HEK293 (cell line): ENCODE measurements around the gene ATRNL1.

Experiments
- CTCF ChIA-PET: fragments of 350-600 bp; formaldehyde crosslinking; extraction: SDS; loops from one replicate; lab custom pipeline; 2021; ENCODE audit warnings: antibody characterized with exemption; lab: Yijun Ruan, JAX
- POLR2A ChIA-PET: fragments of 300-600 bp; formaldehyde crosslinking; extraction: SDS; loops from one replicate; lab custom pipeline; 2020; ENCODE audit warnings: antibody characterized with exemption, inconsistent platforms; lab: Yijun Ruan, JAX
- H3K27ac ChIP-seq: fragments of 200-500 bp; sonication (Bioruptor generic); 2 replicates; pipeline ENCODE4 v1.5.1; 2014; ENCODE audit warnings: low read depth, low read length, control low read depth, inconsistent platforms; ENCODE audit errors: extremely low read depth
- H3K36me3 ChIP-seq, 2 experiments: fragments of 200-500 bp in 1 of 2; sonication (Bioruptor generic) in 1 of 2; 1 replicate in 1 of 2; 2 replicates in 1 of 2; pipeline ENCODE4 v1.5.1; 2014 to 2017; ENCODE audit warnings: inconsistent platforms in 2 of 2, low read length in 2 of 2; ENCODE audit not compliant: control insufficient read depth in 2 of 2, insufficient read depth in 1 of 2
- H3K4me1 ChIP-seq: fragments of 200-500 bp; sonication (Bioruptor generic); 2 replicates; pipeline ENCODE4 v1.5.1; 2014; ENCODE audit warnings: mild to moderate bottlenecking, low read length, inconsistent platforms; ENCODE audit not compliant: control insufficient read depth, insufficient read depth
- H3K4me3 ChIP-seq: 2 replicates; pipeline ENCODE4 v1.5.1; 2011; ENCODE audit warnings: low read depth, mild to moderate bottlenecking, control low read depth, low read length, moderate library complexity
- H3K9me3 ChIP-seq: fragments of 200-500 bp; sonication (Bioruptor generic); 2 replicates; pipeline ENCODE4 v1.5.1; 2014; ENCODE audit warnings: low read depth, low read length, inconsistent platforms; ENCODE audit not compliant: control insufficient read depth, insufficient read depth
- HIC1 ChIP-seq: fragments of 450-650 bp; formaldehyde crosslinking; IDR thresholded peaks from 2 replicates; pipeline ENCODE4 v1.5.1; 2016; ENCODE audit warnings: missing biosample characterization, missing genetic modification characterization
- KLF7 ChIP-seq: fragments of 450-650 bp; formaldehyde crosslinking; IDR thresholded peaks from 2 replicates; pipeline ENCODE4 v1.5.1; 2016; ENCODE audit warnings: missing biosample characterization, missing genetic modification characterization, borderline replicate concordance
- PRDM1 ChIP-seq: fragments of 450-650 bp; formaldehyde crosslinking; IDR thresholded peaks from 2 replicates; pipeline ENCODE4; 2016; ENCODE audit warnings: missing biosample characterization, missing genetic modification characterization
- REST ChIP-seq: fragments of 450-650 bp; formaldehyde crosslinking; IDR thresholded peaks from 2 replicates; pipeline ENCODE4 v1.5.1; 2016; ENCODE audit warnings: missing biosample characterization, missing genetic modification characterization
- SP7 ChIP-seq: fragments of 450-650 bp; formaldehyde crosslinking; IDR thresholded peaks from 2 replicates; pipeline ENCODE4 v1.5.1; 2016; ENCODE audit warnings: missing biosample characterization, missing genetic modification characterization
- ZBTB49 ChIP-seq: fragments of 450-650 bp; formaldehyde crosslinking; IDR thresholded peaks from 2 replicates; pipeline ENCODE4 v1.5.1; 2016; ENCODE audit warnings: missing biosample characterization, missing genetic modification characterization, low read depth
- ZEB2 ChIP-seq: fragments of 450-650 bp; formaldehyde crosslinking; IDR thresholded peaks from 2 replicates; pipeline ENCODE4 v1.5.1; 2016; ENCODE audit warnings: missing biosample characterization, missing genetic modification characterization
- ZFHX2 ChIP-seq: fragments of 450-650 bp; formaldehyde crosslinking; conservative IDR thresholded peaks from 2 replicates; pipeline ENCODE4 v1.5.1; 2016; ENCODE audit warnings: missing biosample characterization, missing genetic modification characterization
- ZFP69B ChIP-seq: fragments of 450-650 bp; formaldehyde crosslinking; IDR thresholded peaks from 2 replicates; pipeline ENCODE4 v1.5.1; 2016; ENCODE audit warnings: missing biosample characterization, missing genetic modification characterization
- ZNF133 ChIP-seq: fragments of 450-650 bp; formaldehyde crosslinking; IDR thresholded peaks from 2 replicates; pipeline ENCODE4 v1.5.1; 2016; ENCODE audit warnings: missing biosample characterization, missing genetic modification characterization
- ZNF2 ChIP-seq: fragments of 450-650 bp; formaldehyde crosslinking; IDR thresholded peaks from 2 replicates; pipeline ENCODE4 v1.5.1; 2016; ENCODE audit warnings: missing biosample characterization, missing genetic modification characterization
- ZNF214 ChIP-seq: fragments of 450-650 bp; formaldehyde crosslinking; IDR thresholded peaks from 2 replicates; pipeline ENCODE4 v1.5.1; 2017; ENCODE audit warnings: missing biosample characterization, mild to moderate bottlenecking, missing genetic modification characterization, borderline replicate concordance
- ZNF221 ChIP-seq: fragments of 450-650 bp; formaldehyde crosslinking; IDR thresholded peaks from 2 replicates; pipeline ENCODE4 v1.5.1; 2017; ENCODE audit warnings: missing biosample characterization, missing genetic modification characterization, borderline replicate concordance
- ZNF223 ChIP-seq: fragments of 450-650 bp; formaldehyde crosslinking; IDR thresholded peaks from 2 replicates; pipeline ENCODE4 v1.5.1; 2016; ENCODE audit warnings: missing biosample characterization, missing genetic modification characterization
- ZNF324 ChIP-seq: fragments of 450-650 bp; formaldehyde crosslinking; IDR thresholded peaks from 2 replicates; pipeline ENCODE4 v1.5.1; 2016; ENCODE audit warnings: missing biosample characterization, missing genetic modification characterization
- ZNF335 ChIP-seq: fragments of 450-650 bp; formaldehyde crosslinking; conservative IDR thresholded peaks from 2 replicates; pipeline ENCODE4 v1.5.1; 2016; ENCODE audit warnings: missing biosample characterization, missing genetic modification characterization
- ZNF391 ChIP-seq: fragments of 450-650 bp; formaldehyde crosslinking; IDR thresholded peaks from 2 replicates; pipeline ENCODE4 v1.5.1; 2016; ENCODE audit warnings: low read depth, missing biosample characterization, missing genetic modification characterization, borderline replicate concordance
- ZNF585B ChIP-seq: fragments of 450-650 bp; formaldehyde crosslinking; IDR thresholded peaks from 2 replicates; pipeline ENCODE4 v1.5.1; 2016; ENCODE audit warnings: missing biosample characterization, missing genetic modification characterization
- TF ChIP-seq, protein P1 (sequence below): sonication (generic); formaldehyde crosslinking; IDR thresholded peaks from 2 replicates; pipeline ENCODE4 v1.8.1; 2022; ENCODE audit warnings: mild to moderate bottlenecking, moderate library complexity, missing genetic modification reagents
- TF ChIP-seq, protein P2 (sequence below): fragments of 450-650 bp; formaldehyde crosslinking; IDR thresholded peaks from 2 replicates; pipeline ENCODE4 v1.5.1; 2016; ENCODE audit warnings: missing biosample characterization, missing genetic modification characterization
- TF ChIP-seq, protein P3 (sequence below): fragments of 450-650 bp; formaldehyde crosslinking; IDR thresholded peaks from 2 replicates; pipeline ENCODE4 v1.5.1; 2016; ENCODE audit warnings: missing biosample characterization, missing genetic modification characterization, borderline replicate concordance
- TF ChIP-seq, protein P4 (sequence below): fragments of 450-650 bp; formaldehyde crosslinking; IDR thresholded peaks from 2 replicates; pipeline ENCODE4 v1.5.1; 2016; ENCODE audit warnings: missing biosample characterization, missing genetic modification characterization

Gene ATRNL1

GRCh38 chr10:115801457-115801856 is 708.3 kb downstream of the ATRNL1 start:
- TF ChIP-seq ZFP69B (tag by site-specific recombination) (no peak), ZNF324 (no peak), REST (tag by site-specific recombination) (no peak), SP7 (tag by site-specific recombination) (no peak), PRDM1 (tag by site-specific recombination) (no peak), ZNF2 (no peak), ZNF221 (tag by site-specific recombination) (no peak), ZNF214 (tag by site-specific recombination) (no peak), ZNF223 (no peak)
- TF ChIP-seq, protein P1, sequence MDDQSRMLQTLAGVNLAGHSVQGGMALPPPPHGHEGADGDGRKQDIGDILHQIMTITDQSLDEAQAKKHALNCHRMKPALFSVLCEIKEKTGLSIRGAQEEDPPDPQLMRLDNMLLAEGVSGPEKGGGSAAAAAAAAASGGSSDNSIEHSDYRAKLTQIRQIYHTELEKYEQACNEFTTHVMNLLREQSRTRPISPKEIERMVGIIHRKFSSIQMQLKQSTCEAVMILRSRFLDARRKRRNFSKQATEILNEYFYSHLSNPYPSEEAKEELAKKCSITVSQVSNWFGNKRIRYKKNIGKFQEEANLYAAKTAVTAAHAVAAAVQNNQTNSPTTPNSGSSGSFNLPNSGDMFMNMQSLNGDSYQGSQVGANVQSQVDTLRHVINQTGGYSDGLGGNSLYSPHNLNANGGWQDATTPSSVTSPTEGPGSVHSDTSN, result no peak
- TF ChIP-seq, protein P2, sequence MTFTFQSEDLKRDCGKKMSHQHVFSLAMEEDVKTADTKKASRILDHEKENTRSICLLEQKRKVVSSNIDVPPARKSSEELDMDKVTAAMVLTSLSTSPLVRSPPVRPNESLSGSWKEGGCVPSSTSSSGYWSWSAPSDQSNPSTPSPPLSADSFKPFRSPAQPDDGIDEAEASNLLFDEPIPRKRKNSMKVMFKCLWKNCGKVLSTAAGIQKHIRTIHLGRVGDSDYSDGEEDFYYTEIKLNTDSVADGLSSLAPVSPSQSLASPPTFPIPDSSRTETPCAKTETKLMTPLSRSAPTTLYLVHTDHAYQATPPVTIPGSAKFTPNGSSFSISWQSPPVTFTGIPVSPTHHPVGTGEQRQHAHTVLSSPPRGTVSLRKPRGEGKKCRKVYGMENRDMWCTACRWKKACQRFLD (tag by site-specific recombination), result no peak
- TF ChIP-seq, all 188 proteins: peak for 0
- POLR2A ChIA-PET, result no interaction called here

DNA sequence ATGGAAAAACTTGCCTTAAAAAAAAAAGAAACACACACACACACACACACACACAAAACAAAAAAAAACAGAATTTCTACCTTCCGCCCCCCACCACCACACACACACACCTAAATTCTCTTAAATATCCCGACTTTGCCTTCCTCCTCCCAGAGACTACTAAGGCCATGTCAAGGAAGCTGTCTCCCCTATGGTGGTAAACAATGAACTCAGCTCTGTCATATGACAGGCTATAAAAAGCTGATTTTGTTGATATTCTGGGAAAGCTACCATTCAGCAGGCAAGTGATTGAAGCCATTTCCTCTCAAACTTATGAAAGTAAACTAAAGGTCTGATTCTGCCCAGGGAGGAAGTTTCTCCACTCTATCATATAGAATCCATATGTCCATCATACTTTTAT is 708.8 kb downstream of the ATRNL1 start:
- Histone ChIP-seq H3K9me3 (no peaks in the 10 kb centered on the region), H3K36me3 (no peaks in the 10 kb centered on the region), H3K27ac (no peak overlapping the region), H3K4me1 (no peaks in the 10 kb centered on the region), H3K4me3 (no peak overlapping the region)
- POLR2A ChIA-PET, result no interaction called here
- TF ChIP-seq ZFHX2 (tag by site-specific recombination) (no peak), ZNF585B (no peak), ZNF223 (no peak), ZBTB49 (tag by site-specific recombination) (no peak), ZNF133 (tag by site-specific recombination) (no peak), ZEB2 (no peak), KLF7 (tag by site-specific recombination) (no peak), ZNF335 (tag by site-specific recombination) (no peak), HIC1 (no peak), ZNF391 (no peak)
- TF ChIP-seq, protein P3, sequence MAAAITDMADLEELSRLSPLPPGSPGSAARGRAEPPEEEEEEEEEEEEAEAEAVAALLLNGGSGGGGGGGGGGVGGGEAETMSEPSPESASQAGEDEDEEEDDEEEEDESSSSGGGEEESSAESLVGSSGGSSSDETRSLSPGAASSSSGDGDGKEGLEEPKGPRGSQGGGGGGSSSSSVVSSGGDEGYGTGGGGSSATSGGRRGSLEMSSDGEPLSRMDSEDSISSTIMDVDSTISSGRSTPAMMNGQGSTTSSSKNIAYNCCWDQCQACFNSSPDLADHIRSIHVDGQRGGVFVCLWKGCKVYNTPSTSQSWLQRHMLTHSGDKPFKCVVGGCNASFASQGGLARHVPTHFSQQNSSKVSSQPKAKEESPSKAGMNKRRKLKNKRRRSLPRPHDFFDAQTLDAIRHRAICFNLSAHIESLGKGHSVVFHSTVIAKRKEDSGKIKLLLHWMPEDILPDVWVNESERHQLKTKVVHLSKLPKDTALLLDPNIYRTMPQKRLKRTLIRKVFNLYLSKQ (tag by site-specific recombination), result no peak
- TF ChIP-seq, protein P4, sequence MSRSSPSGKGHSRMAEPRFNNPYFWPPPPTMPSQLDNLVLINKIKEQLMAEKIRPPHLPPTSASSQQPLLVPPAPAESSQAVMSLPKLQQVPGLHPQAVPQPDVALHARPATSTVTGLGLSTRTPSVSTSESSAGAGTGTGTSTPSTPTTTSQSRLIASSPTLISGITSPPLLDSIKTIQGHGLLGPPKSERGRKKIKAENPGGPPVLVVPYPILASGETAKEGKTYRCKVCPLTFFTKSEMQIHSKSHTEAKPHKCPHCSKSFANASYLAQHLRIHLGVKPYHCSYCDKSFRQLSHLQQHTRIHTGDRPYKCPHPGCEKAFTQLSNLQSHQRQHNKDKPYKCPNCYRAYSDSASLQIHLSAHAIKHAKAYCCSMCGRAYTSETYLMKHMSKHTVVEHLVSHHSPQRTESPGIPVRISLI (tag by site-specific recombination), result no peak
- CTCF ChIA-PET, result interaction anchor here (0.9 kb wide), 1 partner anchor 486 kb away, joined by 7 read pairs; no protein-coding TSS in a partner anchor

More at GRCh38 chr10:115801457-115801856, 708.3 kb downstream of the ATRNL1 start:
- H3K27ac ChIP-seq, result no peak overlapping the region
- no peaks in the 10 kb centered on the region for H3K36me3 ChIP-seq
- H3K9me3 ChIP-seq, result no peaks in the 10 kb centered on the region
- no peak overlapping the region for H3K4me3 ChIP-seq
- no peaks in the 10 kb centered on the region for H3K4me1 ChIP-seq
- CTCF ChIA-PET, result interaction anchor here (0.9 kb wide), 1 partner anchor 486 kb away, joined by 7 read pairs; no protein-coding TSS in a partner anchor
